OCI-LY7 (cell line): Measurements from ENCODE around the gene HSPA12A. TPM values are rescaled to one million over a fixed set of nuclear protein-coding genes. Genes with fewer than 3 reads are reported as not detected.

Experiments
- BruUV-seq: library from RNA; stranded (reverse); fragments of 400-500 nt; replicated peaks from 2 replicates; lab custom pipeline; 2021; lab: Mats Ljungman, UMichigan
- CTCF ChIA-PET: fragments of 300-600 bp; sonication (Branson Sonifier 250); formaldehyde crosslinking; loops from one replicate; lab custom pipeline; 2022; ENCODE audit warnings: antibody characterized with exemption; ENCODE audit not compliant: unreplicated experiment; lab: Charles Lee
- POLR2A ChIA-PET: fragments of 300-600 bp; sonication (Branson Sonifier 250); formaldehyde crosslinking; loops from one replicate; lab custom pipeline; 2022; ENCODE audit warnings: antibody characterized with exemption; lab: Charles Lee
- DNase-seq: peaks from one replicate; pipeline ENCODE4 v3.0.0-alpha.2; 2015; ENCODE audit warnings: low spot score
- H2AFZ ChIP-seq: fragments of 200-600 bp; sonication (generic), shearing (Covaris generic); 2 replicates; pipeline ENCODE4 v1.6.1; 2014; ENCODE audit warnings: mild to moderate bottlenecking, antibody characterized with exemption, low read length, moderate library complexity
- H3K27ac ChIP-seq: fragments of 200-600 bp; sonication (generic); 2 replicates; pipeline ENCODE4 v1.5.1; 2014; ENCODE audit warnings: mixed run types, low read depth, mild to moderate bottlenecking, moderate library complexity, low read length, inconsistent platforms; ENCODE audit not compliant: poor library complexity, severe bottlenecking
- H3K36me3 ChIP-seq: fragments of 200-600 bp; sonication (generic); 2 replicates; pipeline ENCODE4 v1.6.1; 2014; ENCODE audit warnings: mild to moderate bottlenecking, antibody characterized with exemption, low read length, moderate library complexity, mixed read lengths; ENCODE audit not compliant: insufficient read depth
- H3K4me1 ChIP-seq: fragments of 200-600 bp; sonication (generic); 2 replicates; pipeline ENCODE4 v1.5.1; 2014; ENCODE audit warnings: mild to moderate bottlenecking, low read length; ENCODE audit not compliant: insufficient read depth, poor library complexity, severe bottlenecking
- H3K4me2 ChIP-seq: fragments of 200-600 bp; sonication (generic); 2 replicates; pipeline ENCODE4 v1.6.1; 2014; ENCODE audit warnings: mild to moderate bottlenecking, low read length
- H3K4me3 ChIP-seq: fragments of 200-600 bp; sonication (generic); 2 replicates; pipeline ENCODE4 v1.5.1; 2014; ENCODE audit warnings: mild to moderate bottlenecking, low read depth, low read length; ENCODE audit not compliant: poor library complexity, severe bottlenecking
- H3K79me2 ChIP-seq: fragments of 200-600 bp; sonication (generic); 2 replicates; pipeline ENCODE4 v1.6.1; 2016; ENCODE audit warnings: low read depth, mild to moderate bottlenecking, low read length, moderate library complexity, mixed read lengths; ENCODE audit not compliant: insufficient read depth
- H3K9me2 ChIP-seq: fragments of 200-600 bp; sonication (generic); 2 replicates; pipeline ENCODE4 v1.6.1; 2016; ENCODE audit warnings: mild to moderate bottlenecking, low read length, mixed read lengths; ENCODE audit not compliant: insufficient read depth
- H3K9me3 ChIP-seq: fragments of 200-600 bp; sonication (generic); 2 replicates; pipeline ENCODE4 v1.6.1; 2014; ENCODE audit warnings: mild to moderate bottlenecking, mixed run types, low read length, mixed read lengths
- H4K20me1 ChIP-seq: fragments of 200-600 bp; sonication (generic); 2 replicates; pipeline ENCODE4 v1.6.1; 2014; ENCODE audit warnings: mild to moderate bottlenecking, antibody characterized with exemption, low read length, moderate library complexity, mixed read lengths; ENCODE audit not compliant: insufficient read depth
- CTCF ChIP-seq: fragments of 200-600 bp; sonication (generic); conservative IDR thresholded peaks from 2 replicates; pipeline ENCODE4 v1.5.1; 2014; ENCODE audit warnings: mild to moderate bottlenecking, antibody characterized with exemption, low read length, moderate library complexity, mixed read lengths
- EZH2phosphoT487 ChIP-seq: fragments of 200-600 bp; sonication (generic); IDR thresholded peaks from 2 replicates; pipeline ENCODE4 v1.6.1; 2018; ENCODE audit warnings: low read depth, borderline replicate concordance, mild to moderate bottlenecking, mixed run types, antibody characterized with exemption, low read length, moderate library complexity, mixed read lengths
- intact Hi-C: fragments of 100-400 bp; cut with micrococcal nuclease; formaldehyde crosslinking; loops from one replicate; pipeline ENCODE4 v1.10.0; 2022; ENCODE audit not compliant: unreplicated experiment
- total RNA-seq, 2 experiments: library from RNA; depleted of rRNA in 1 of 2; stranded (reverse); fragments of >200 nt in 1 of 2; shearing (Covaris generic) in 1 of 2; gene quantifications; 2 replicates each; pipeline ENCODE4 v1.2.3, GENCODE V29; 2014 to 2022

HSPA12A gene
- total RNA-seq, 2 experiments from 2014 or later, result 3.7 TPM; not detected in 1

GRCh38 chr10:116689744-116690143 lies 52.6 kb downstream of the HSPA12A start:
- ChIA-PET POLR2A (no interaction called here), CTCF (interaction anchor here (0.6 kb wide), 1 partner anchor 13 kb away, joined by 3 read pairs; no protein-coding TSS in a partner anchor)
- DNase-seq, result no peak
- H3K4me3 ChIP-seq, result no peak overlapping the region
- no peak overlapping the region for H2AFZ ChIP-seq
- no peaks in the 10 kb centered on the region for H3K9me2 ChIP-seq
- no peaks in the 10 kb centered on the region for H3K4me1 ChIP-seq
- intact Hi-C loops, result no loop called here
- TF ChIP-seq CTCF (no peak), EZH2phosphoT487 (no peak)
- no peaks in the 10 kb centered on the region for H3K79me2 ChIP-seq
- no peak overlapping the region for H3K4me2 ChIP-seq
- H4K20me1 ChIP-seq, result no peaks in the 10 kb centered on the region
- H3K9me3 ChIP-seq, result no peaks in the 10 kb centered on the region
- no peaks in the 10 kb centered on the region for H3K36me3 ChIP-seq
- no TSS peak for BruUV-seq
- H3K27ac ChIP-seq, result no peak overlapping the region

GRCh38 chr10:116688741-116689495 lies 53.4 kb downstream of the HSPA12A start:
- CTCF ChIA-PET, result interaction anchor here (0.6 kb wide), 1 partner anchor 14 kb away, joined by 3 read pairs; no protein-coding TSS in a partner anchor
- no peak overlapping the region for H3K4me3 ChIP-seq
- no peak overlapping the region for H3K27ac ChIP-seq
- no peaks in the 10 kb centered on the region for H3K9me2 ChIP-seq
- no peaks in the 10 kb centered on the region for H3K79me2 ChIP-seq
- no peaks in the 10 kb centered on the region for H3K4me1 ChIP-seq
- H3K4me2 ChIP-seq, result no peak overlapping the region
- no peaks in the 10 kb centered on the region for H3K36me3 ChIP-seq
- no peaks in the 10 kb centered on the region for H3K9me3 ChIP-seq
- POLR2A ChIA-PET, result no interaction called here
- BruUV-seq, result no TSS peak
- no peak for TF ChIP-seq CTCF
- TF ChIP-seq EZH2phosphoT487, result no peak
- DNase-seq, result no peak
- intact Hi-C loops, result no loop called here
- H4K20me1 ChIP-seq, result no peaks in the 10 kb centered on the region
- no peak overlapping the region for H2AFZ ChIP-seq

- Histone ChIP-seq H3K4me2 (no peak overlapping the region), H3K79me2 (no peaks in the 10 kb centered on the region), H3K9me3 (no peaks in the 10 kb centered on the region), H2AFZ (no peak overlapping the region), H3K4me3 (no peak overlapping the region), H4K20me1 (no peaks in the 10 kb centered on the region), H3K27ac (no peak overlapping the region), H3K36me3 (no peaks in the 10 kb centered on the region), H3K9me2 (no peaks in the 10 kb centered on the region), H3K4me1 (no peaks in the 10 kb centered on the region)
- DNase-seq, result no peak
- TF ChIP-seq CTCF (no peak), EZH2phosphoT487 (no peak)
- BruUV-seq, result no TSS peak
- ChIA-PET POLR2A (no interaction called here), CTCF (no interaction called here)
- intact Hi-C loops, result no loop called here
These were observed 54.1 kb downstream of the HSPA12A start for GRCh38 chr10:116688241-116688711.
